Measurements from ENCODE around the gene CEP83.
A peak's percentile ranks its signal among the peaks of the same experiment; 100 is the strongest.

The CEP83 gene

DNA sequence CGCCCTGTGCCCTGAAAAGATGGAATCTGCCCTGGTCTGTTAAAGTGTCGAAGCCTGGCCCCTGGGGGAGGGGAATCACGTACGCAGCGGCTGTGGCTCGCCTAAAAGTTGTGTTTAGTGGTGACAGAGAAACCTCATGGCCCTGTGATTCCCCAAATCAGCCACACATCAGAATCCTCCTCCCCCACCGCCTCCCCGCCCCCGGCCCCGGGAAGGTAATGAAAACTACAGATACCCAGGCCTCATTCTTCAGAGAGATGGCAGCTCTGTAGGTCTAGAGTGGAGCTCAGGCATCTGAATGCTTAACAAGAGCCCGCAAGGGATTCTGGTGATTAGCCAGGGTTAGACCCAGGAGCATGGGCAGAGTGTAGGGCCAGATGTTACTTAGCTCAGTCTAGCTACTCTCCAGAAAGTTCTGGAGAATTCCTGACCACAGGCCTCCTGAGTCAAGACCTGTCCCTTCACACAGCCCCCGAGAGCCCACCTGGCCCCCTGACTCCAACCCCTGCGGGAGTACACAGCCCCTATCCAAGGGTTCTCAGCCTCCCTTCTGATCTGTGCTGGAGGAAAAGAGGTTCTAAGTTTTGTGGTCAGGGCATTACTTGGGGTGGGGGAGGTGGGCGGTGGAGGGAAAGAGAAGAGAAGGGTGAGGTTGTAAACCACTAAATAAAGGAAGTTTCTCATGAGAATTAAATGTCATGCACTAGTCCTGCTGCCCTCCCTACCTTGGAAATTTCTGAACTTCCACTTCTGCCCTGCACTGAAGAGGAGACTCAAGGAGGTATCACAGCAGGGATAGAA is 196.5 kb downstream of the CEP83 start:
- in situ Hi-C loops (cut with HindIII; ENCODE audit: low pct_ligation_motif_present, low sequenced_read_pairs) = no loop called here
- DNase-seq = no peak
- no peak overlapping the region for H3K4me3 ChIP-seq (ENCODE audit: low read depth, low read length)
- H3K36me3 ChIP-seq (replicated peaks) = no peaks in the 10 kb centered on the region
- TF ChIP-seq, protein P1, sequence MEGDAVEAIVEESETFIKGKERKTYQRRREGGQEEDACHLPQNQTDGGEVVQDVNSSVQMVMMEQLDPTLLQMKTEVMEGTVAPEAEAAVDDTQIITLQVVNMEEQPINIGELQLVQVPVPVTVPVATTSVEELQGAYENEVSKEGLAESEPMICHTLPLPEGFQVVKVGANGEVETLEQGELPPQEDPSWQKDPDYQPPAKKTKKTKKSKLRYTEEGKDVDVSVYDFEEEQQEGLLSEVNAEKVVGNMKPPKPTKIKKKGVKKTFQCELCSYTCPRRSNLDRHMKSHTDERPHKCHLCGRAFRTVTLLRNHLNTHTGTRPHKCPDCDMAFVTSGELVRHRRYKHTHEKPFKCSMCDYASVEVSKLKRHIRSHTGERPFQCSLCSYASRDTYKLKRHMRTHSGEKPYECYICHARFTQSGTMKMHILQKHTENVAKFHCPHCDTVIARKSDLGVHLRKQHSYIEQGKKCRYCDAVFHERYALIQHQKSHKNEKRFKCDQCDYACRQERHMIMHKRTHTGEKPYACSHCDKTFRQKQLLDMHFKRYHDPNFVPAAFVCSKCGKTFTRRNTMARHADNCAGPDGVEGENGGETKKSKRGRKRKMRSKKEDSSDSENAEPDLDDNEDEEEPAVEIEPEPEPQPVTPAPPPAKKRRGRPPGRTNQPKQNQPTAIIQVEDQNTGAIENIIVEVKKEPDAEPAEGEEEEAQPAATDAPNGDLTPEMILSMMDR (IDR thresholded peaks at IDR 0.05; ENCODE audit: low read depth, low read length, missing control alignments) = no peak
- no peak overlapping the region for H3K27ac ChIP-seq
- no peaks in the 10 kb centered on the region for H3K27me3 ChIP-seq (replicated peaks)

DNA sequence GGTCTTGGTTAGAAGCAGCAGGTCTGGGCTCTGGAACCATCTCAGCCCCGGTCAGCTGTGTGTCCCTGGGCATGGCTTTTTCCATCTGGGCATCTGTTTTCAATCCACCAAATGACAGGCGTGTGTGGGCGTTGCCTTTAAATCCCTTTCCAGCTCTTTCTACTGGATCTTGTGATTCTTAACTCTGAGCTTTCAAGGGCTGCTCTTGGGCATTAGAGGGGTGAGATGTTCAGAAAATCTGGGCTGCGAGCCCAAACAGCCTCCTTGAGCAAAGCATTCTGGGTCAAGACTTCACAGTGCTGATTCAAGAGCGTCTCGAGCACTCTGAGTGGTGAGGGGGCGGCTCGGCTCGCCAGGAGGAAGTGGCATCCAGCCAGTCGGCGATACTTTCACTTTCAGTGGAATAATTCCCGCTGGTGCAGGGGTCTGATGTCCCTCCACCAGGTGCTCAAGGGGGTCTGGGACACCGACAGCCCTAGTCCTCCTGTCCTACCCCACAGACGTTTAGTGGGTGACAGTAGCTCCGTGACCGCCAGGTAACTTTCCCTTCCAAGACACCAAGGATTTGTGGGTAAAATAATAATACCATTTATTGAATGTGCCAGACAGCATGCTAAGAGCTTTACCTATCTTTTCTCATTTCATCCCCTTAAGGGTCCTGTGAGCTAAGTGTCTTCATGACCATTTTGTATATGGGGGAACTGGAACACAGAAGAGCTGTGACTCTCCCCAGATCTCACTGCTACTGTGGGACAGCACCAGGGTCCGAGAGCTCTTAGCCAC is 197.2 kb downstream of the CEP83 start:
- Histone ChIP-seq H3K4me3 (ENCODE audit: low read depth, low read length) (peak overlapping the region; percentile 52), H3K27me3 (replicated peaks) (no peaks in the 10 kb centered on the region), H3K36me3 (replicated peaks) (no peaks in the 10 kb centered on the region), H3K27ac (peak overlapping the region; percentile 33)
- TF ChIP-seq, protein P1 (IDR thresholded peaks at IDR 0.05; ENCODE audit: low read depth, low read length, missing control alignments) = no peak
- in situ Hi-C loops (cut with HindIII; ENCODE audit: low pct_ligation_motif_present, low sequenced_read_pairs) = no loop called here
- peak; percentile 91 for DNase-seq

DNA sequence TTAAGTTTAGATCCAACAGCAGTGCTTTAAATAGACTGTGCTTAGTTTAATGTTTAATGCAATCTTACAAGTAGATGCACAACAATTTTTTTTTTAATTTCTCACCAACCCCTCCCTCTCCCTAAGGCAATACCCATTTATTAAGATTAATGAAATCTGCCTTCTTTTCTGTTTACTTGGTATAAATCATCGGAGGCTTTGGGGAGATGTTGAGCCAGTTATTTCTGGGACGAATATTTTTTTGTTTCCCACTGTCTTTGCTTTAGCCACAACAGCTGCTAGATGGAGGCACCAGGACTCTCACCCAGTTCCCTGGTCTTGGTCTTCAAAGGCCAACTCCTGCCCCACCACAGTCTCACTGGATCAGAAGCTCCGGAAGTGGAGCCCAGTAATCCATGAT is 197.9 kb downstream of the CEP83 start:
- Histone ChIP-seq H3K4me3 (ENCODE audit: low read depth, low read length) (peak overlapping the region; percentile 52), H3K27ac (no peak overlapping the region), H3K27me3 (replicated peaks) (no peaks in the 10 kb centered on the region), H3K36me3 (replicated peaks) (no peaks in the 10 kb centered on the region)
- in situ Hi-C loops (cut with HindIII; ENCODE audit: low pct_ligation_motif_present, low sequenced_read_pairs) = no loop called here
- no peak for DNase-seq
- TF ChIP-seq, protein P1 (IDR thresholded peaks at IDR 0.05; ENCODE audit: low read depth, low read length, missing control alignments) = no peak

DNA sequence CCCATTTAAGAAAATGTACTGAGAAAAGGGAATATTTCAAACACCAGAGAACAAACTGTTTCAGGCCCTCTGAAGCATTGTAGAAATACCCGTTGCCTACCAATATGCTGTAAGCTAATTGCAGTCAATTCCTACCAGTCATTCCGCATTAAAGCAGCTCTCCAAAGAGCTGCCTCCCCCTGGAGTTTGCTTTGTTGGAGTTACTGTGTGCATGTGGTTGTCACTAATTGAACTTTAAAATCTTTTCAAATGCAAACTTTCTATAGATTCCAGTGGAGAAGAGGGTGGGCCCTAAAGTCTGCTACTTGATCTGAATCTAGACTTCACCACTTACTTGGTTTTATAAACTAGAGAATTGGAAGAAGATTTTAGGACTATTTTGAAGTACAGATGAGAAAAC is 198.5 kb downstream of the CEP83 start:
- TF ChIP-seq, protein P1 (IDR thresholded peaks at IDR 0.05; ENCODE audit: low read depth, low read length, missing control alignments) = no peak
- no peak overlapping the region for H3K27ac ChIP-seq

DNA sequence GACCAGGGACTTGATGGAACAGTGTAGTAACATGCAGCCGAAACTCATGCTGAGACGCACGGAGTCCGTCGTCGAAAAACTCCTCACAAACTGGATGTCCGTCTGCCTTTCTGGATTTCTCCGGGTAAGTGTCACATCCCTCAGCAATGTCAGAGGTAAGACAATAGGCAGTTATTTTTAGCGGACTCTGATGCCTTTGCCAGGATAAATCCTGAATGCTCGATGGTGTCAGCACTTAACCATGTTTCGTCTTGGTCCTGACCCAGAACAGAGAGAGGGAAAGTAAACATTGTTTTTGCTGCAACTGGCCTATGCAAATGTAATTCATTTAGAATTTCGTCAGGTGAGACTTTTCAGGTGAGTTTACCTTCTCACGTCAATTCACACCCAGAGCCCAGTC is 198.9 kb downstream of the CEP83 start:
- no peaks in the 10 kb centered on the region for H3K36me3 ChIP-seq (replicated peaks)
- no peak overlapping the region for H3K4me3 ChIP-seq (ENCODE audit: low read depth, low read length)
- H3K27ac ChIP-seq = no peak overlapping the region
- TF ChIP-seq, protein P1 (IDR thresholded peaks at IDR 0.05; ENCODE audit: low read depth, low read length, missing control alignments) = no peak
- H3K27me3 ChIP-seq (replicated peaks) = no peaks in the 10 kb centered on the region
- in situ Hi-C loops (cut with HindIII; ENCODE audit: low pct_ligation_motif_present, low sequenced_read_pairs) = no loop called here
- DNase-seq = no peak

More for the DNA sequence above, 198.5 kb downstream of the CEP83 start:
- in situ Hi-C loops (cut with HindIII; ENCODE audit: low pct_ligation_motif_present, low sequenced_read_pairs) = no loop called here
- H3K4me3 ChIP-seq (ENCODE audit: low read depth, low read length) = no peak overlapping the region
- H3K27me3 ChIP-seq (replicated peaks) = no peaks in the 10 kb centered on the region
- DNase-seq = no peak
- H3K36me3 ChIP-seq (replicated peaks) = no peaks in the 10 kb centered on the region

Measured in brain microvascular endothelial cell (primary cell).